ENCODE results near the gene PPIB. TPM values are rescaled to one million over a fixed set of nuclear protein-coding genes. Genes with fewer than 3 reads are reported as not detected.

Gene PPIB
- total RNA-seq, 1 donor, result 959 TPM

- no peak for TF ChIP-seq CTCF (IDR thresholded peaks at IDR 0.05; ENCODE audit: insufficient read depth, low read depth, low read length)
- DNase-seq (ENCODE audit: low read depth), result no peak
- no peak overlapping the region for H3K4me3 ChIP-seq (ENCODE audit: low read depth, low read length)
Observed at GRCh38 chr15:64157599-64158125, 5.2 kb downstream of the PPIB start.

DNA sequence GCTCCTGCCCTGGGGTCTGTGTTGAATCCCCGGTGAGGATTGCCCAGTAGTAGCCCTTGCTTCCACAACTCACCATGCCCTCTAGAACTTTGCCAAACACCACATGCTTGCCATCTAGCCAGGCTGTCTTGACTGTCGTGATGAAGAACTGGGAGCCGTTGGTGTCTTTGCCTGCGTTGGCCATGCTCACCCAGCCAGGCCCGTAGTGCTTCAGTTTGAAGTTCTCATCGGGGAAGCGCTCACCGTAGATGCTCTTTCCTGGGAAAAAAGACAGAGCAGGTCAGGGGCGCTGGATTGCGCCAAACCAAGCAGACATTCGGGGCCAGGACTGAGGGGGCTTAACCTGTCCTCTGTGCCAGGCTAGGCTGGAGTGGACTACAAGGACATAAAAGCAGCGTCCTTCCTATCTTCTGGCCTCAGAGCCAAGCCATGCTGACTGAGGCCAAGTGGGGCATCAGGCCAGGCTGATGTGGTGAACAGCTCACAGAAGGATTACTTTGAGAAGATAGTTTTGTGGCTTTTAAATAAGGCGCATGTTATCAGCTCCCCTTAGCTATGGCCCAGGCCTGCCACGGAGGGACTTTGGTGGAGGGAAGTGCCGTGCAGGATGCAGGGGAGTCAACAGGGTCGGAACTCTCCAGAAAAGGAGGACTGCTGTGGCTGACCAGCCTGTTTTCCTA is 6.0 kb downstream of the PPIB start:
- H3K4me3 ChIP-seq (ENCODE audit: low read depth, low read length), result no peak overlapping the region
- no peak for DNase-seq (ENCODE audit: low read depth)
- no peak for TF ChIP-seq CTCF (IDR thresholded peaks at IDR 0.05; ENCODE audit: insufficient read depth, low read depth, low read length)

DNA sequence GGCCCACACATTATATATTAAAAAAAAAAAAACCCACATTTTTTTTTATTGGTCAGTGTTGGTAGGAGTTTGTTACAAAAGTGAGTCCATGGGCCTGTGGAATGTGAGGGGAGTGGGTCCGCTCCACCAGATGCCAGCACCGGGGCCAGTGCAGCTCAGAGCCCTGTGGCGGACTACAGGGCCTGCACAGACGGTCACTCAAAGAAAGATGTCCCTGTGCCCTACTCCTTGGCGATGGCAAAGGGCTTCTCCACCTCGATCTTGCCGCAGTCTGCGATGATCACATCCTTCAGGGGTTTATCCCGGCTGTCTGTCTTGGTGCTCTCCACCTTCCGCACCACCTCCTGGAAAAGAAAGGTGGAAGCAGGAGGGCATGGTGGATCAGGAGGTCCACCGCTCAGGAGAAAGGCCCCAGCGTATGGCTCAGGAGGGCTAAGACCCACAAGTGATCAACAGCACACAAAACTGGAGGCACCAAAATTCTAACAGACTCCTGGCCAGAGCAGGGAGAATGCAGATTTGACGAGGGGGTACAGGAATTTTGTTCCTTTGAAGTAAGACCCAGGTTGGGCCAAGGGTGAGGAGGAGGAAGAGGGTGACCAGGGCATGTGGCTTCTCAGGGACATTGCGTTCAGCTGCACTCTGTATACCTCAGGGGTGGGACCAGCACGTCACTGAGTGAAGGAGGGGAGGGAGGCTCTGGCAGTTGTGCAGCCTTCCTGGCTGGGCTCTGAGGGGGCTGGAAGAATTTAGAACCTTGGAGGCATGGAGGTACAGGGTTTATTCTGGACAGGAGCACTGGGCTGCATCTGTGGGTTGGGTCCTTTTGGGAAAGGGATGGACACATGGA is 6.8 kb downstream of the PPIB start:
- no peak for TF ChIP-seq CTCF (IDR thresholded peaks at IDR 0.05; ENCODE audit: insufficient read depth, low read depth, low read length)
- no peak overlapping the region for H3K4me3 ChIP-seq (ENCODE audit: low read depth, low read length)
- DNase-seq (ENCODE audit: low read depth), result no peak

- peak; percentile 84 for DNase-seq (ENCODE audit: low read depth)
- no peak overlapping the region for H3K4me3 ChIP-seq (ENCODE audit: low read depth, low read length)
- TF ChIP-seq CTCF (IDR thresholded peaks at IDR 0.05; ENCODE audit: insufficient read depth, low read depth, low read length), result peak; percentile 99
Observed at GRCh38 chr15:64153480-64154367, 9.1 kb downstream of the PPIB start.

GRCh38 chr15:64152507-64153387 is 10.1 kb downstream of the PPIB start:
- DNase-seq (ENCODE audit: low read depth), result no peak
- H3K4me3 ChIP-seq (ENCODE audit: low read depth, low read length), result peak overlapping the region; percentile 62
- no peak for TF ChIP-seq CTCF (IDR thresholded peaks at IDR 0.05; ENCODE audit: insufficient read depth, low read depth, low read length)

Data from fibroblast of villous mesenchyme (primary cell).